CD4-positive, alpha-beta T cell treated with Interferon alpha-2 for 1 hour (primary cell): ENCODE measurements around the gene IL11.
A peak's percentile ranks its signal among the peaks of the same experiment; 100 is the strongest.

Experiments used
- DNase-seq, 2 donors: peaks; one replicate each; pipeline ENCODE4 v3.0.0-alpha.2; 2020 to 2022

Gene IL11

GRCh38 chr19:55390461-55390880 is 20.2 kb upstream of the IL11 start:
- no peak for DNase-seq

GRCh38 chr19:55389386-55390317 is 19.4 kb upstream of the IL11 start:
- no peak for DNase-seq

- no peak for DNase-seq
Measured at GRCh38 chr19:55387736-55388497, 17.7 kb upstream of the IL11 start.

GRCh38 chr19:55386493-55386971 is 16.3 kb upstream of the IL11 start:
- DNase-seq = no peak

- DNase-seq = peak; percentile 98 to 99
Measured at GRCh38 chr19:55385724-55386492, 15.6 kb upstream of the IL11 start, which contains the start of gene RPL28. RPL28 (plus strand) TSS chr19:55385932; CDS start chr19:55386358, 426 bp downstream.

DNA sequence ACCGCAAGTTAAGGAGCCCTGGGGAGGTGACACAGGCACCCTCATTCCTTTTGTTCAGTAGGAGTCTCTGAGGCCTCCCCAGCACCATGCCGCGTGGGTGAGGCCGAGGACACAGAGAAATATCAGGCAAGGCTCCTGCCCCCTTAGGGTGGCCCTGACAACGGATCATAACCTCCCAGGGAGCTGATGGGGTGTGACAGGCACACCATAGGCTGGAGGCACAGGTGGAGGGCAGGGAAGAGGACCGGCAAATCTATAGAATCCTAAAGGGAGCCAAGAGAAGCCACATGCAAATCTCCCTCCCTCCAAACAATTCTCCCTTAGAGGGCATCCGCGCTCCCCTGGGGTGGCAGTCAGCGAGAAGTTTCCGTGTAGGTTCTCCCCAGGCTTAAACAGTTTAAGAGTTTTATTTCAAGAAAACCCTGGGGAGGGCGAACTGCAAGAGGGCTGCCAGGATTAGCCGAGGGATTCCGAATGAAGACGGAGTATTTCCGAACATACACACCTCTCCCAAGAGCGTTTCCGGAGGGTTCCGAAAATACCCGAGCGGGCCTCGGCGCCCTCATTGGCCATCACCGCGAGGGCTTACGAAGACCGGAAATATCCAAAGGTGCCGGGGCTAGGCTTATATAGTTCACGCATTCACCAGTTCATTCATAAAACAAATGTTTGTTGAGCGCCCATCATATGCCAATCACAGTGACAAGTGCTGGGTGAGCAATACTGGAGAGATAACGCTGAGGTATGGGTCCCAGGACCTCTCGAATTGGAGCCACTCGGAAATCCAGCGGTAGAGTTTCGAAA is 14.9 kb upstream of the IL11 start:
- peak; percentile 95 to 96 for DNase-seq

GRCh38 chr19:55384131-55384919 is 14.1 kb upstream of the IL11 start, which contains the start of gene TMEM238:
TMEM238 (minus strand) TSS chr19:55384292; CDS start chr19:55384259, 33 bp downstream.
- peak; percentile 12 to 49 for DNase-seq

DNA sequence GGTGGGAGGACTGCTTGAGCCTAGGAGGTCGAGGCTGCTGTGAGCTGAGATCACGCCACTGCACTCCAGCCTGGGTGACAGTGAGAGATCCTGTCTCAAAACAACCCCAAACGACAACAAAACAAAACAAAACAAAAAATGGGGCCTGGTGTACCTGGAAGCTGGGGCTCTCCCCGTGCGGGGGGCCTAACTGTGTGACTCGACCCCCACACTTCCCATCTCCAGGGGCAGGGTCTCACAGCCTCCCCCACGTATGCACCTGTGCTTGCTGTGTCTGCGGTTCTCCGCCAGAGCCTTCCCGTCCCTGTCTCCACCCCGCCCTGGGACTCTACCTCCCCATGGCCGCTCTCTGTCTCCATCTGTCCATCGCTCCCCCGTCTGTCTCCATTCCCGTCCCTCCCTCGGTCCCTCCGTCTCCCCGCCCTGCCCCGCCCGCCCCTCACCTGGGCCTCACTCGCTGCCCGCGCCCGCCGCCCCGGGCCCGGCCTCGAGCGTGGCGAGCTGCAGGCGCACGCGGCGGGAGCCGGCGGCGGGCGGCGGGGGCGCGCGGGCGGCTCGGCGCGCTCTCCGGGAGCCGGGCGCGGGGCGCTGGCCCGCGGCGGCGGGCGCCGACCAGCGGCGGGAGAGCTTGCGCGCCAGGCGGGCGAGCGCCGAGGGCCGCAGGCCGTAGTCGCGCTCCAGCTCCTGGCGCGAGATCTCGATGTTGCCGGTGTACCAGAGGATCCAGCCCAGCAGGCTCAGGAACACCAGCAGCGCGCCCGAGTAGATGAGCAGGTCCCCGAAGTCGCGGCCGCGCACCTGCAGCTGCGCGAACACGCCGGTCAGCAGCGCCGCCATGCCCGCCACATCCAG is 13.2 kb upstream of the IL11 start:
- DNase-seq = peak; percentile 38 to 54

GRCh38 chr19:55382522-55383054 is 12.3 kb upstream of the IL11 start:
- no peak for DNase-seq

- DNase-seq = no peak
Measured at GRCh38 chr19:55382013-55382412, 11.8 kb upstream of the IL11 start.

GRCh38 chr19:55379174-55379573 is 8.9 kb upstream of the IL11 start:
- DNase-seq = no peak

GRCh38 chr19:55377356-55378131 is 7.3 kb upstream of the IL11 start:
- DNase-seq = no peak

- DNase-seq = no peak
Measured at GRCh38 chr19:55376241-55376933, 6.1 kb upstream of the IL11 start, which contains the start of gene TMEM190. TMEM190 (plus strand) TSS chr19:55376826; CDS start chr19:55376854, 28 bp downstream.

GRCh38 chr19:55373993-55374757 is 3.9 kb upstream of the IL11 start:
- no peak for DNase-seq

GRCh38 chr19:55373306-55373992 is 3.2 kb upstream of the IL11 start:
- no peak for DNase-seq

DNA sequence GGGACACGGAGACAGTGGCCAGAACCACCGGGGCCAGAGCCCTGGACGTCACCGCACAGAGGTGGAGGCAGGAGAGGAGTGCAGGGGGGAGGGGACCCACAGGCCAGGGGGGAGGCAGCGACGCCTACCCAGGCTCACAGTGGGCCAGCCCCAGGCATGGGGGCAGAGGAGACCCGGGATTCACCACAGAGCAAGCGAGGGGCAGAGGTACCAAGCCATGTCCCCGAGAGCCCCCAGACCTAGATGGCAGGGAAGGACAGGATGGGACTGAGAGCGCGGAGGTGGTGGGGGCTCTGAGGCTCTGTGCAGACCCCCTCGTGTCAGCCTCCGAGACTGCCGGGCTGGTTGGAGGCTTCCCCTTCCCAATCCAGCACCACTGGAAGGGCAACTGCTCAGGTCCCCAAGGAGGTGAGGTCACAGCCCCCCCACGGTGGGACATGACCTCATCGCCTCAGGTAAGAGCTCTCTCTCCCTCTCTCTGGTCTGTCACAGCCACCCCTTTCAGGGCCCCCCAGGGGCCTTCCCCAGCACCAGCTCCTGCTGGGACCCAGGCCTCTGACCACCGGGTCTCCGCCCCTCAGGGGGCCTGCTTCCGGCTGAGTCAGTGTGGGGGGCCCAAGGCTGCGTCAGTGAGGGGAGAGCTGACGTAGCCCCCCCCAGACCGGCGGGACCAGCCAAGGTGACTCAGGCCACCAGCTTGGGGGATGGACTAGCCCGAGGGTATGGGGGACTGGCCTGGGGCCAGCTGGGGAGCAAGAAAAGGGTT is 2.2 kb upstream of the IL11 start:
- no peak for DNase-seq
